Measurements from ENCODE around the gene XKRX. TPM values are rescaled to one million over a fixed set of nuclear protein-coding genes. Genes with fewer than 3 reads are reported as not detected.
A peak's percentile ranks its signal among the peaks of the same experiment; 100 is the strongest.

Gene XKRX
- total RNA-seq, 2 donors from 2014 or later = 1.0 to 2.7 TPM

DNA sequence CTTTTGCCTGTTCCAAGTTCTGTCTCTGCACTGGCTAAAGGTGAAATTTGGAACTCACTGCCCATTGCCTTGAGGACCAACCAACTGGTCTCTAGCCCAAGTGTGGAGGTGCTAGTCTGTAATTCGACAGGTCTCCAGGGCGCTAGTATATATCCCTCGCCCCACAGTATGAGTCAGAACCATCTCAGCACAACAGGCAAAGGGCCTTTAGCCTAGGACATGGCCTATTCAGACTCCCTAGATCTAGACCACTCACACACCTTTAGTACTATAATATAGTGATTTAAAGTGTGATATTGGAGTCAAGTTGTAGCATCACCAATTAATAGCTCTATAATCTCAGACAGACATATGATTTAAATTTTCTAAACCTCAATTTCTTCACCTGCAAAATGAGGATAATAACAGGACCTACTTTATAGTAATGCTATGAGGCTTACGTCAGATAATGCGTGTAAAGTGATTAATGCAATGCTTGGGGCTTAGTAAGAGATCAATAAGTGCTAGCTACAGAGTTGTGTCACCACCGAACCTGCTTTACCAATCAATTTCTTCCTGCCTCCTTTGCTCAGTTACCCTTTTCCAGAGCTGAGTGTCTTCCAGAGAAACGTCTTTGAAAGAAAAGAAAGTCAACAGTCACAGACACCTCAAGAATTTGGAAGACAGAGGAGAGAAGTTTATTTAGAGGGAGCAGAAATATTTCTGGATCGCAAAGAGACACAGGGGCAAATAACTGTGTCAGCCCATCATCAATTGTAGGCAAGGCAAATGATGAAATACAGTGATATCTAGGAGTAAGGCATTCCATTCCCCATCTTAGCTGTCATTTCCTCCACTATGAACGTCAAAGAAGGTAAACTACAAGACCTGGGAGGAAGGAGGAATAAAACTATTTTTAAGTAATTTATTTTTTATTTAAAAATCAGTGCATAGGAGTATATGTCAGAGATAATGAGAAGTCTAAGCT, 56.8 kb downstream of the XKRX start:
- no peak for DNase-seq
- no peaks in the 10 kb centered on the region for H3K27me3 ChIP-seq
- H3K4me3 ChIP-seq = peak overlapping the region; percentile 39
- H3K27ac ChIP-seq = no peak overlapping the region
- H3K9me3 ChIP-seq = no peaks in the 10 kb centered on the region
- peaks cover 6% of the 10 kb centered on the region for H3K4me1 ChIP-seq
- TF ChIP-seq, protein P1, sequence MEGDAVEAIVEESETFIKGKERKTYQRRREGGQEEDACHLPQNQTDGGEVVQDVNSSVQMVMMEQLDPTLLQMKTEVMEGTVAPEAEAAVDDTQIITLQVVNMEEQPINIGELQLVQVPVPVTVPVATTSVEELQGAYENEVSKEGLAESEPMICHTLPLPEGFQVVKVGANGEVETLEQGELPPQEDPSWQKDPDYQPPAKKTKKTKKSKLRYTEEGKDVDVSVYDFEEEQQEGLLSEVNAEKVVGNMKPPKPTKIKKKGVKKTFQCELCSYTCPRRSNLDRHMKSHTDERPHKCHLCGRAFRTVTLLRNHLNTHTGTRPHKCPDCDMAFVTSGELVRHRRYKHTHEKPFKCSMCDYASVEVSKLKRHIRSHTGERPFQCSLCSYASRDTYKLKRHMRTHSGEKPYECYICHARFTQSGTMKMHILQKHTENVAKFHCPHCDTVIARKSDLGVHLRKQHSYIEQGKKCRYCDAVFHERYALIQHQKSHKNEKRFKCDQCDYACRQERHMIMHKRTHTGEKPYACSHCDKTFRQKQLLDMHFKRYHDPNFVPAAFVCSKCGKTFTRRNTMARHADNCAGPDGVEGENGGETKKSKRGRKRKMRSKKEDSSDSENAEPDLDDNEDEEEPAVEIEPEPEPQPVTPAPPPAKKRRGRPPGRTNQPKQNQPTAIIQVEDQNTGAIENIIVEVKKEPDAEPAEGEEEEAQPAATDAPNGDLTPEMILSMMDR (IDR thresholded peaks at IDR 0.05) = no peak
- H3K36me3 ChIP-seq = no peaks in the 10 kb centered on the region
- intact Hi-C loops (cut with DNase I) = no loop called here
- H3K9ac ChIP-seq (ENCODE audit: low read depth in 2 of 2, low read length in 2 of 2) = peak overlapping the region in 1 of 2 donors; percentile 68

DNA sequence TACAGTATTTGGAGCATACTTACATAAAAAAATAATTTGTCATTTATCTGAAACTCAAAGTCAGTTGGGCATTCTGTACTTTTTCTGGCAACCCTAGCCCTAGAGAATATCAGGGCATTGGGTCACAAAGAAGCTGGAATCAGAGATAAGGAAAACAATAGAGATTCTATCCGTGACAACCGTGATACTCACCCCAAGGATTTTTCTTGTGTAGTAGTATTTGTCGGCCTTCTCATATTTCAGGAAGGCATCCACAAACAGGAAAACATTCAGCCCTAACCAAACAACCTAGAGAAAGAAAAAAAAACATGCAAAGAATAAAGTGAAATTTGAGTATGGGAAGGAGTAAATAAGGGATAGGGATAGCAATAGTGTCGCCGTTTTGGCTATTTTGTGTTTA, 58.2 kb downstream of the XKRX start:
- H3K36me3 ChIP-seq = no peaks in the 10 kb centered on the region
- peaks cover 6% of the 10 kb centered on the region for H3K4me1 ChIP-seq
- no peak for DNase-seq
- intact Hi-C loops (cut with DNase I) = no loop called here
- no peak overlapping the region for H3K9ac ChIP-seq (ENCODE audit: low read depth in 2 of 2, low read length in 2 of 2)
- H3K9me3 ChIP-seq = no peaks in the 10 kb centered on the region
- H3K27me3 ChIP-seq = no peaks in the 10 kb centered on the region
- TF ChIP-seq, protein P1 (IDR thresholded peaks at IDR 0.05) = no peak
- no peak overlapping the region for H3K27ac ChIP-seq
- no peak overlapping the region for H3K4me3 ChIP-seq

DNA sequence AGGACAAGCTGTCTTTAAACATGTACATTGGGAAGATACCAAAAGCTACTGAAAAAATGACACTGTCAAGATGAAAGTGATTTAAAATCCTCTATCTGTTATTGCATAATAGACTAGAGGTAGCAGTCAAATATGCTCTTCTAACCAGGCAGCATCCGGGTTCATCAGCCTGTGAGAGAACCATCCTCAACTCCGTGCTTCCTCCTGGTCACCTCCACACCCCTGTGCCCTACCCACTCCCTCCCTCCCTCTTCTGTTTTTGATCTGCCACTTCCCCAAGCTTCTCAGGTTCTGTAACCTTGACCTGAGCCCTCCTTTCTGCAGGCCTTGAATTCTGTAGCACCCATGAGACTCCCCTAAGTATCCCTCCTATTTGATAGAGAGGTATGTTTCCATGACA, 60.4 kb downstream of the XKRX start:
- no peak for DNase-seq

DNA sequence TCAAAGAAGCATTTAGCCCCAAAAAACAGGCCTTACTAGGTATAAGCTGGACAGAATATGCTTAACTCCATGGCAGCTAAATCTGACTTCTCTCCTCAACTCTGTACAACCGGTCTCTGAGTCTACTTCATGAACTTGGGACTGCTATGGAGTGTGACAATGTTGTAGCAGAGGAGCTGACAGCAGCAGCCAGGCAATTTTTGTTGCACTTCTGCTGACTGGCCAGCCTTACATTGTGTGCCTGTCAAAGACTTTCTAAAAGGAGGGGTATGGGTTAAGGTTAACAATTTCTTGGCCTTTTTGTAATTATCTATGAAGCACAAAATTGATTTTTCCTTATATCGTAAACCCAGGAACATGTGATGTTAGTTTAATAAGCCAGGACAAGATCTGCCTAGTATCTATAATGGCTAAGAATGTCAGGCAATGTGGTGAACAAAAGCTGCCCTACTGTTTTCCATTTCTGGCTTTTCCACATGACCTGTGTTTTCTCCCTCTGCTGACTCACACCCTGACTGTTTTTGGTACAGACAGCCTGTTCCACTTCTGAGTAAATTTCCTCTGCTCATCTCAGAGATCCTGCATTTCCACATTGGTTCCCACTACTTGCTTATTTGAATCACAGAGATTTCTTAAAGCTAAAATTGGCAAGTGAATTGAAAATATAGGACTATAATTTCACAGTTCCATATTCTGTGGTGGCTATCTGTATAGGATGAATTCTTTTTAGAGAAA, 63.9 kb downstream of the XKRX start:
- H3K4me3 ChIP-seq = no peak overlapping the region
- no peaks in the 10 kb centered on the region for H3K9me3 ChIP-seq
- H3K4me1 ChIP-seq = no peaks in the 10 kb centered on the region
- H3K9ac ChIP-seq (ENCODE audit: low read depth in 2 of 2, low read length in 2 of 2) = no peak overlapping the region
- no peak for DNase-seq
- TF ChIP-seq, protein P1 (IDR thresholded peaks at IDR 0.05) = no peak
- no peaks in the 10 kb centered on the region for H3K36me3 ChIP-seq
- no peak overlapping the region for H3K27ac ChIP-seq
- intact Hi-C loops (cut with DNase I) = no loop called here
- no peaks in the 10 kb centered on the region for H3K27me3 ChIP-seq

More for the DNA sequence above, 60.4 kb downstream of the XKRX start:
- no peaks in the 10 kb centered on the region for H3K27me3 ChIP-seq
- no peak overlapping the region for H3K4me3 ChIP-seq
- no peak overlapping the region for H3K9ac ChIP-seq (ENCODE audit: low read depth in 2 of 2, low read length in 2 of 2)
- H3K9me3 ChIP-seq = no peaks in the 10 kb centered on the region
- no peak overlapping the region for H3K27ac ChIP-seq
- intact Hi-C loops (cut with DNase I) = no loop called here
- TF ChIP-seq, protein P1 (IDR thresholded peaks at IDR 0.05) = no peak
- no peaks in the 10 kb centered on the region for H3K36me3 ChIP-seq
- H3K4me1 ChIP-seq = no peaks in the 10 kb centered on the region

Other genes with a start within 250 kb of the XKRX start
- gene SYTL4, start 196.8 kb downstream of the XKRX start, total RNA-seq = 10 to 100 TPM; 30.4 to 30.7 TPM
- gene CSTF2, start 108.5 kb downstream of the XKRX start, total RNA-seq = 10 to 100 TPM; 21.8 to 32.2 TPM
- 100 to 1,000 TPM in 1 of 2 donors, 10 to 100 TPM in 1; 84.6 to 128 TPM for gene NOX1, start 54.6 kb downstream of the XKRX start, total RNA-seq
- gene ARL13A, start 40.8 kb upstream of the XKRX start, total RNA-seq = not detected
- 10 to 100 TPM; 19.0 to 24.8 TPM for gene TRMT2B, start 123.2 kb upstream of the XKRX start, total RNA-seq
- gene TMEM35A, start 150.0 kb upstream of the XKRX start, total RNA-seq = 1 to 10 TPM in 1 of 2 donors, under 1 TPM in 1; 0.96 to 3.9 TPM
- gene CENPI, start 169.3 kb upstream of the XKRX start, total RNA-seq = 10 to 100 TPM in 1 of 2 donors, 1 to 10 TPM in 1; 5.3 to 16.1 TPM

All from colonic mucosa (tissue), 4 donors.